Spleen (tissue), 7 donors: Measurements from ENCODE around the gene ARHGAP20.

ENCODE experiments used
- CTCF ChIP-seq, 11 experiments: fragments of 200-600 bp in 7 of 11; fragments of 450-650 bp in 4 of 11; sonication (generic) in 4 of 11; IDR thresholded peaks in 8 of 11; conservative IDR thresholded peaks in 3 of 11; 1 replicate in 7 of 11; 2 replicates in 4 of 11; pipeline versions ENCODE4 v1.4.0 to v1.8.0; 2016 to 2021; ENCODE audit warnings: antibody characterized with exemption in 11 of 11, inconsistent platforms in 4 of 11, mild to moderate bottlenecking in 1 of 11
- POLR2A ChIP-seq, 3 donors: fragments of 450-650 bp; IDR thresholded peaks; one replicate each; pipeline ENCODE4 v1.5.1; 2017; ENCODE audit warnings: antibody characterized with exemption in 3 of 3, mild to moderate bottlenecking in 1 of 3
- POLR2AphosphoS5 ChIP-seq, 3 donors: sonication (generic); formaldehyde crosslinking; IDR thresholded peaks; one replicate each; pipeline ENCODE4 v1.5.1; 2017; ENCODE audit warnings: antibody characterized with exemption in 3 of 3
- donor health status: DM: no; HTN: no; CAD: no; lungs with moderate emphysema.
- donor health status: DM: no; HTN: no; CAD: no.
- donor health status: DM: no; HTN: no; CAD: no.

- TF ChIP-seq CTCF (IDR thresholded peaks at IDR 0.05 in 8 of 11, conservative IDR thresholded peaks at IDR 0.05 in 3 of 11): no peak
- no peak for TF ChIP-seq POLR2A (IDR thresholded peaks at IDR 0.05)
- no peak for TF ChIP-seq POLR2AphosphoS5 (IDR thresholded peaks at IDR 0.05)
Measured at GRCh38 chr11:110679323-110679975, 32.8 kb downstream of the ARHGAP20 start.
